ENCODE measurements around the gene PRAMEF17.
"Not testable (repeated sequence)": the region's sequence is repeated elsewhere in the genome, so short reads cannot be mapped to it uniquely, and the experiment has no call there.

The PRAMEF17 gene

GRCh38 chr1:13435458-13435857 is 46.0 kb downstream of the PRAMEF17 start:
- Histone ChIP-seq H2AK5ac (ENCODE audit: low read length, severe bottlenecking) (no peak overlapping the region), H2BK120ac (ENCODE audit: low read depth, low read length) (no peak overlapping the region), H2BK5ac (ENCODE audit: low read depth, low read length, poor library complexity, severe bottlenecking) (no peak overlapping the region), H3K4ac (ENCODE audit: low read depth in 1 of 2, low read length in 2 of 2) (no peak overlapping the region), H3K23ac (ENCODE audit: low read length in 2 of 2) (no peak overlapping the region), H3K4me3 (ENCODE audit: insufficient read depth in 1 of 2, low read depth in 1 of 2, low read length in 2 of 2) (no peak overlapping the region), H3K9ac (ENCODE audit: low read length) (no peak overlapping the region), H3K27ac (ENCODE audit: low read length, poor library complexity, severe bottlenecking) (no peak overlapping the region), H4K8ac (ENCODE audit: low read length) (no peak overlapping the region), H2AFZ (ENCODE audit: low read depth, low read length) (no peak overlapping the region), H2BK15ac (ENCODE audit: low read depth, poor library complexity, severe bottlenecking) (no peak overlapping the region), H3K79me1 (replicated peaks; ENCODE audit: low read length, poor library complexity, severe bottlenecking) (no peaks in the 10 kb centered on the region), H3K4me1 (ENCODE audit: control insufficient read depth, insufficient read depth, low read depth, low read length) (no peaks in the 10 kb centered on the region), H3K36me3 (ENCODE audit: control insufficient read depth in 1 of 2, insufficient read depth in 2 of 2, low read depth in 1 of 2, low read length in 2 of 2) (no peaks in the 10 kb centered on the region), H3K14ac (ENCODE audit: low read length in 2 of 2) (no peak overlapping the region), H3K4me2 (ENCODE audit: low read length, poor library complexity, severe bottlenecking) (no peak overlapping the region), H4K91ac (ENCODE audit: low read length) (no peak overlapping the region), H3K18ac (ENCODE audit: low read depth in 1 of 2, low read length in 2 of 2) (no peak overlapping the region), H3K27me3 (ENCODE audit: control insufficient read depth in 1 of 2, insufficient read depth in 1 of 2, low read length in 2 of 2) (no peaks in the 10 kb centered on the region), H2BK12ac (ENCODE audit: low read length in 2 of 2) (no peak overlapping the region), H3K9me3 (ENCODE audit: control insufficient read depth, low read length) (no peaks in the 10 kb centered on the region)
- 75% methylated on average over 3 of the region's 3 CpGs for WGBS
- DNase-seq = no peak

GRCh38 chr1:13439104-13439783 is 49.8 kb downstream of the PRAMEF17 start:
- not testable (repeated sequence) for H3K9me3 ChIP-seq (ENCODE audit: control insufficient read depth, low read length); H3K4me2 ChIP-seq (ENCODE audit: low read length, poor library complexity, severe bottlenecking); H2BK120ac ChIP-seq (ENCODE audit: low read depth, low read length); H3K18ac ChIP-seq (ENCODE audit: low read depth in 1 of 2, low read length in 2 of 2); H3K79me1 ChIP-seq (replicated peaks; ENCODE audit: low read length, poor library complexity, severe bottlenecking); H2BK12ac ChIP-seq (ENCODE audit: low read length in 2 of 2); H3K9ac ChIP-seq (ENCODE audit: low read length); H4K91ac ChIP-seq (ENCODE audit: low read length); H3K4ac ChIP-seq (ENCODE audit: low read depth in 1 of 2, low read length in 2 of 2); H3K23ac ChIP-seq (ENCODE audit: low read length in 2 of 2); DNase-seq; H2AFZ ChIP-seq (ENCODE audit: low read depth, low read length); H4K8ac ChIP-seq (ENCODE audit: low read length); H2BK15ac ChIP-seq (ENCODE audit: low read depth, poor library complexity, severe bottlenecking); H2BK5ac ChIP-seq (ENCODE audit: low read depth, low read length, poor library complexity, severe bottlenecking); H3K4me1 ChIP-seq (ENCODE audit: control insufficient read depth, insufficient read depth, low read depth, low read length); H3K27me3 ChIP-seq (ENCODE audit: control insufficient read depth in 1 of 2, insufficient read depth in 1 of 2, low read length in 2 of 2); H3K14ac ChIP-seq (ENCODE audit: low read length in 2 of 2); H2AK5ac ChIP-seq (ENCODE audit: low read length, severe bottlenecking); H3K4me3 ChIP-seq (ENCODE audit: insufficient read depth in 1 of 2, low read depth in 1 of 2, low read length in 2 of 2); H3K27ac ChIP-seq (ENCODE audit: low read length, poor library complexity, severe bottlenecking); H3K36me3 ChIP-seq (ENCODE audit: control insufficient read depth in 1 of 2, insufficient read depth in 2 of 2, low read depth in 1 of 2, low read length in 2 of 2)
- 86% methylated on average over 27 of the region's 49 CpGs for WGBS

All from mesenchymal stem cell (in vitro differentiated cells and primary cell).